Thymus (tissue), 11 donors: Measurements from ENCODE around the gene CD6. TPM values are rescaled to one million over a fixed set of nuclear protein-coding genes. Genes with fewer than 3 reads are reported as not detected.

Experiments
- DNase-seq, 9 donors: peaks; one replicate each; pipeline ENCODE4 v3.0.0-alpha.2; 2013; ENCODE audit warnings: low spot score in 9 of 9, low read depth in 6 of 9, missing footprints in 1 of 9
- H3K27ac ChIP-seq, 2 donors: one replicate each; pipeline ENCODE4 v1.5.1; 2013; ENCODE audit warnings: control low read depth in 1 of 2, low read depth in 1 of 2, low read length in 1 of 2, mild to moderate bottlenecking in 1 of 2, moderate library complexity in 1 of 2
- H3K27me3 ChIP-seq, 2 donors: one replicate each; pipeline ENCODE4 v1.5.1; 2013; ENCODE audit warnings: low read length in 1 of 2; ENCODE audit not compliant: control insufficient read depth in 2 of 2, insufficient read depth in 1 of 2
- H3K36me3 ChIP-seq, 2 donors: one replicate each; pipeline ENCODE4 v1.5.1; 2013; ENCODE audit warnings: low read length in 1 of 2, mild to moderate bottlenecking in 1 of 2, moderate library complexity in 1 of 2; ENCODE audit not compliant: control insufficient read depth in 2 of 2, insufficient read depth in 2 of 2
- H3K4me1 ChIP-seq, 2 donors: one replicate each; pipeline ENCODE4 v1.5.1; 2013; ENCODE audit warnings: low read length in 2 of 2; ENCODE audit not compliant: control insufficient read depth in 2 of 2, insufficient read depth in 2 of 2
- H3K4me3 ChIP-seq, 2 donors: one replicate each; pipeline ENCODE4 v1.5.1; 2013; ENCODE audit warnings: low read length in 2 of 2, control low read depth in 1 of 2, mild to moderate bottlenecking in 1 of 2
- H3K9me3 ChIP-seq, 2 donors: one replicate each; pipeline ENCODE4 v1.5.1; 2013; ENCODE audit warnings: low read length in 1 of 2, mild to moderate bottlenecking in 1 of 2; ENCODE audit not compliant: control insufficient read depth in 2 of 2, insufficient read depth in 1 of 2
- WGBS: extraction: QIAGEN DNeasy Blood & Tissue Kit; methylation state at CpG from one replicate; pipeline ENCODE4 v1.1.7; 2013; 5-methylcytosine and 5-hydroxymethylcytosine counted together
- polyA plus RNA-seq: library from polyadenylated mRNA; stranded (reverse); fragments of 200-250 nt; gene quantifications from one replicate; pipeline ENCODE4 v1.2.3, GENCODE V29; 2013
- total RNA-seq: library from RNA; stranded (reverse); fragments of 120-200 nt; gene quantifications from one replicate; pipeline ENCODE4 v1.2.4, GENCODE V29; 2013
- donor health status: healthy.

CD6 gene
- total and polyA plus RNA-seq, 2 donors, result 30.7 to 74.1 TPM

GRCh38 chr11:61042961-61043540, 71.6 kb downstream of the CD6 start:
- H3K27me3 ChIP-seq, result no peaks in the 10 kb centered on the region
- H3K4me3 ChIP-seq, result no peak overlapping the region
- peaks cover 18 to 48% of the 10 kb centered on the region in 2 donors for H3K4me1 ChIP-seq
- H3K9me3 ChIP-seq, result peaks cover 0 to 3% of the 10 kb centered on the region in 2 donors
- no peaks in the 10 kb centered on the region for H3K36me3 ChIP-seq
- no peak for DNase-seq
- 97% methylated on average over 14 of the region's 14 CpGs for WGBS
- peak overlapping the region; percentile 98 to 100 for H3K27ac ChIP-seq

GRCh38 chr11:61045271-61045670, 73.8 kb downstream of the CD6 start:
- H3K36me3 ChIP-seq, result no peaks in the 10 kb centered on the region
- 97% methylated on average over 7 of the region's 7 CpGs for WGBS

DNA sequence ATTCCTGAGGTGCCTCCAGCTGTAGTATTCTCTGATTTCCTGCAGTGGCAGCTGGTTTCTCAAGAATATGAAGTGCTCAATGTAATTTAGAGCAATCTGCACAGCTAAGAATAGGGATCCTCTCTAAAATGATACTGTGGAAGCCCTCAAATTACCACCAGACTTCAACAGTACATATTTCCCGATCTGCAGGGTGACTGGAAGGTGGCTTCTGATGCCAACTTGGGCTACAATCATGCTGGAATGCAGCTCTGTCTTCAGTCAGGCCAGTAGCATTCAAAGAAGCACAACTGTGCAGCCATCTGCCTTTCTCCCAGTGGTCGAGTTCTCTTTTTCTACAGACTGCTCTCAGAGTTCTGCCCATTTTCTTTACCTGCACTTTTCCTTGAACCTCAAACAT, 75.4 kb downstream of the CD6 start:
- no peak for DNase-seq
- Histone ChIP-seq H3K4me3 (no peak overlapping the region), H3K36me3 (no peaks in the 10 kb centered on the region), H3K27me3 (no peaks in the 10 kb centered on the region), H3K9me3 (peaks cover 0 to 2% of the 10 kb centered on the region in 2 donors), H3K27ac (no peak overlapping the region), H3K4me1 (peaks cover 11 to 25% of the 10 kb centered on the region in 2 donors)
- WGBS, result 95% methylated on average over 2 of the region's 2 CpGs

More at GRCh38 chr11:61045271-61045670, 73.8 kb downstream of the CD6 start:
- peaks cover 18 to 40% of the 10 kb centered on the region in 2 donors for H3K4me1 ChIP-seq
- H3K27ac ChIP-seq, result no peak overlapping the region
- no peak overlapping the region for H3K4me3 ChIP-seq
- no peaks in the 10 kb centered on the region for H3K27me3 ChIP-seq
- DNase-seq, result no peak
- H3K9me3 ChIP-seq, result peaks cover 0 to 3% of the 10 kb centered on the region in 2 donors

DNA sequence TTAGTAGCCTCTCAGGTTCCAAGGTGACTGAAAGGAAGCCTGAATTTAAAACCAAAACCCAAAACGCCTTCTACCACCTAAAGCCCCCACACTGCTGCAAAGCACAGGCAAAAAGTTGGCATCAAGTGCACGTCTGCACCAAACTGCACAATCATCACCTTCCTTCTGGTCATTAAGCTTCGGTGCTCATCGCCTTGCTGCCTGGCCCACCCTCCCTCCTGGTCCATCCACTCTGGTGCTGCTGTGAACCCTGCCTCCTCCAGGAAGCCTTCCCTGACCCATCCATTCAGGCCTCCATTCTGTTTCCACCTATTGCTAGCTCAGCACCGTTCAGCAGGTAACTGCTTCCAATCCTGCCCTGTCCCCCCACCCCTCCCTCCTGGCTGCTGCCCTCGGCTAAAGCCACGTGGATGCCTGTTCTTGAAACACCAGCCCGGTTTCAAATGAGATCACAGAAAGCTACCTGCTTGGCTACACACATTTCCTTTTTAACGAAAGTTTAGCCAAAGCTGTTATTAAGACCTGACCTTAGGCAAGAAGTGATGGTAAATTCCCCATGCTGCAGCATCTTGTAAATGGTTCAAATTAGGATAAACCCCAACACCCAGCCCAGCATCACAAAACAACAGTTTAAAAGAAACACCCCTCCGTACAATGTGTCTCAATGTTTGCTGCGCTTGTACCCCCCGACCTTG, 77.0 kb downstream of the CD6 start:
- no peaks in the 10 kb centered on the region for H3K9me3 ChIP-seq
- H3K4me1 ChIP-seq, result peaks cover 7 to 21% of the 10 kb centered on the region in 2 donors
- H3K27me3 ChIP-seq, result no peaks in the 10 kb centered on the region
- H3K36me3 ChIP-seq, result no peaks in the 10 kb centered on the region
- H3K27ac ChIP-seq, result no peak overlapping the region
- DNase-seq, result no peak
- 93% methylated on average over 12 of the region's 12 CpGs for WGBS
- H3K4me3 ChIP-seq, result no peak overlapping the region

DNA sequence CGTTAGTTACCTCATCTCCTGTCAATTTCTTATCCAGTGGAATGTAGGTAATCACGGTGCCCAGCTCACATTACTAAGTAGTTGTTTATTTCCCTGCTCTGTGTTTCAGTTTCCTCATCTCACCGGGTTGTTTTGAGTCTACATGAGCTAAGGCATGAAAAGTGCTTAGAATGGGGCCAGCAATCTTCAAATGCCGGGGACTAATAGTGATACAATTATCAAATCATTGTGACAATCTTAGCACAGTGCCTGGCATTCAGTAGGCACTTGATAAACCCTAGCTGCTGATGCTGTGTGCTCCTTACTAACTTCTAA, 77.5 kb downstream of the CD6 start:
- Histone ChIP-seq H3K9me3 (no peaks in the 10 kb centered on the region), H3K36me3 (no peaks in the 10 kb centered on the region), H3K4me3 (no peak overlapping the region), H3K27me3 (no peaks in the 10 kb centered on the region), H3K27ac (no peak overlapping the region), H3K4me1 (peaks cover 7 to 24% of the 10 kb centered on the region in 2 donors)
- 85% methylated on average over 4 of the region's 4 CpGs for WGBS
- no peak for DNase-seq

DNA sequence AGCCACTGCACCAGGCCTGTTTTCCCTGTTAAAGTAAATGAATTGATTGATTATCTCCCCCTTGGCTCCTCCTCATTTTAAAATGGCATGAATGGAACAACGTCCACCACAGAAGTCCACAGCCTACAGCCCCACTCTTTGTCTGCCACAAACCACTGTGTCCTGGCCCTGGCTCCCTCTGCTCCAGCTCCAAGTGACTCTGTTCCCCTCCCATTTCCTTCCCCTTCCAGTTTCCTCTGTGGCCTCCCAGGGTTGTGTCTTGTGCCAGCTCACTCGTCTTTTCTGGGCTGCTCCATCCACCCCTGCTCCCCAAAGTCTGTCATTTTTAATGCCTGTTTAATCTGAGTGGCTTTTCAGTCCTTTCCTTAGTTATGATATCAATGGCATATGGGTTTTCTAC, 78.4 kb downstream of the CD6 start:
- H3K4me3 ChIP-seq, result no peak overlapping the region
- no peaks in the 10 kb centered on the region for H3K36me3 ChIP-seq
- no peaks in the 10 kb centered on the region for H3K27me3 ChIP-seq
- 76% methylated on average over 2 of the region's 2 CpGs for WGBS
- H3K4me1 ChIP-seq, result peaks cover 7 to 24% of the 10 kb centered on the region in 2 donors
- H3K9me3 ChIP-seq, result no peaks in the 10 kb centered on the region
- no peak for DNase-seq
- no peak overlapping the region for H3K27ac ChIP-seq

GRCh38 chr11:61052182-61052972, 80.9 kb downstream of the CD6 start:
- no peaks in the 10 kb centered on the region for H3K27me3 ChIP-seq
- no peak for DNase-seq
- WGBS, result 97% methylated on average over 13 of the region's 13 CpGs

GRCh38 chr11:61053191-61053590, 81.7 kb downstream of the CD6 start:
- no peaks in the 10 kb centered on the region for H3K9me3 ChIP-seq
- no peak overlapping the region for H3K27ac ChIP-seq
- H3K4me1 ChIP-seq, result peaks cover 7 to 19% of the 10 kb centered on the region in 2 donors
- no peak for DNase-seq
- H3K36me3 ChIP-seq, result no peaks in the 10 kb centered on the region
- WGBS, result 52% methylated on average over 6 of the region's 6 CpGs
- no peak overlapping the region for H3K4me3 ChIP-seq
- H3K27me3 ChIP-seq, result no peaks in the 10 kb centered on the region

More at GRCh38 chr11:61052182-61052972, 80.9 kb downstream of the CD6 start:
- Histone ChIP-seq H3K4me1 (peaks cover 7 to 21% of the 10 kb centered on the region in 2 donors), H3K36me3 (no peaks in the 10 kb centered on the region), H3K9me3 (no peaks in the 10 kb centered on the region), H3K4me3 (no peak overlapping the region), H3K27ac (no peak overlapping the region)

GRCh38 chr11:61054513-61054912, 83.0 kb downstream of the CD6 start:
- Histone ChIP-seq H3K27me3 (no peaks in the 10 kb centered on the region), H3K4me1 (peaks cover 7 to 27% of the 10 kb centered on the region in 2 donors), H3K4me3 (no peak overlapping the region), H3K36me3 (no peaks in the 10 kb centered on the region), H3K27ac (no peak overlapping the region), H3K9me3 (no peaks in the 10 kb centered on the region)
- DNase-seq, result no peak
- WGBS, result 96% methylated on average over 3 of the region's 3 CpGs
